ENCODE results near the gene PTPRN2.

PTPRN2 gene

DNA sequence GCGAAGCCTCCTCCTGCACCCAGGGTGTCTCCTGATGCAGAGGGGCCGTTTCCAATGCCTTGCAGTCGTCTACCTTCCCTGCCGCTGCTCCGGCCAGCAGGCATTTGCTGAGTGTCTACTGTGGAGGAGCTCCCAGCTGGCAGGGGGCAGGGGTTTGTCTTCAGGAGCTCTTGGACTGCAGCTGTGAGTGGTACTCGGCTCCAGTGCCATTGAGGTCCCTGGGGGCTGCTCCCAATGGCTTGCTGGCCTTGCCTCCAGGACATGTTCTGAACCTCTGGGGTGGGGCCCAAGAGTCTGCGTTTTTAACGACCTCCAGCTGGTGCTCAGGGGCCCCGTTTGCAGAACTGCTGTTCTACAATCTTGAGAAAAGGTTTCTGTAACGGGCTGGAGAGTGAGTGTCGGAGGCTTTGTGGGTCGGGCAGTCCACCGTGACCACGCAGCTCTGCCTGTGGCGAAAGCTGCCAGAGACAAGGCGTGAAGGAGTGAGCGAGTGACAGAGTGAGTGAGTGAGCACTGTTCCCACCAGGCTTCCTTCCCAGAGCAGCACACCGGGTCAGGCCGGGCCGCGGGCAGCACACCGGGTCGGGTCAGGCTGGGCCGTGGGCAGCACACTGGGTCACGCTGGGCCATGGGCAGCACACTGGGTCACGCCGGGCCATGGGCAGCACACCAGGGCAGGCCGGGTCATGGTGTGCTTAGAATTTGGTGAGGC lies 520.2 kb downstream of the PTPRN2 start:
- no peak for TF ChIP-seq GATA3 (IDR thresholded peaks at IDR 0.05; ENCODE audit: low read depth, low read length)
- TF ChIP-seq GATA2 (IDR thresholded peaks at IDR 0.05; ENCODE audit: low read depth, low read length), result no peak

GRCh38 chr7:158066085-158066484 lies 521.5 kb downstream of the PTPRN2 start:
- TF ChIP-seq GATA2 (IDR thresholded peaks at IDR 0.05; ENCODE audit: low read depth, low read length) (no peak), GATA3 (IDR thresholded peaks at IDR 0.05; ENCODE audit: low read depth, low read length) (no peak)

- TF ChIP-seq GATA2 (IDR thresholded peaks at IDR 0.05; ENCODE audit: low read depth, low read length) (no peak), GATA3 (IDR thresholded peaks at IDR 0.05; ENCODE audit: low read depth, low read length) (no peak)
Observed at GRCh38 chr7:158065340-158065739, 522.3 kb downstream of the PTPRN2 start.

DNA sequence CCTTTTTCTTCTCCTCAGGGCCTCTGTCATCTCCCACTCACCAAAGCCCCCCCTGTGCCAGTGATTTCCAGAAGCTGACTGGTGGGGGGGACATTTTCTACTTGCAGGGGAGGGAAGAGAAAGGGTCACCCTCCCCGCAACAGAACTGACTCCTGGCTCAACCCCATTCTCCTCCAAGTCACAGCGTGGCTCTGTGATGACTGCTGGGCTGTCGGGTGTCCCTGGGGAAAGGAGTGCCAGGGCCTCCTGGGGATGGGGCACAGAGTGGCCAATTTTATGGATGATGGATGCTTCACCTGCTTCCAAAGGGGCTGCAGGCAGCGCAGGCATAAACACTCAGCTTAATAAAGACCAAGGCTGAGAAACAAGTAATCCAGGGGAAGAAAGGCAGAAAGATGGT lies 523.0 kb downstream of the PTPRN2 start:
- TF ChIP-seq GATA2 (IDR thresholded peaks at IDR 0.05; ENCODE audit: low read depth, low read length), result no peak
- no peak for TF ChIP-seq GATA3 (IDR thresholded peaks at IDR 0.05; ENCODE audit: low read depth, low read length)

GRCh38 chr7:158063850-158064610 lies 523.6 kb downstream of the PTPRN2 start:
- no peak for TF ChIP-seq GATA3 (IDR thresholded peaks at IDR 0.05; ENCODE audit: low read depth, low read length)
- no peak for TF ChIP-seq GATA2 (IDR thresholded peaks at IDR 0.05; ENCODE audit: low read depth, low read length)

DNA sequence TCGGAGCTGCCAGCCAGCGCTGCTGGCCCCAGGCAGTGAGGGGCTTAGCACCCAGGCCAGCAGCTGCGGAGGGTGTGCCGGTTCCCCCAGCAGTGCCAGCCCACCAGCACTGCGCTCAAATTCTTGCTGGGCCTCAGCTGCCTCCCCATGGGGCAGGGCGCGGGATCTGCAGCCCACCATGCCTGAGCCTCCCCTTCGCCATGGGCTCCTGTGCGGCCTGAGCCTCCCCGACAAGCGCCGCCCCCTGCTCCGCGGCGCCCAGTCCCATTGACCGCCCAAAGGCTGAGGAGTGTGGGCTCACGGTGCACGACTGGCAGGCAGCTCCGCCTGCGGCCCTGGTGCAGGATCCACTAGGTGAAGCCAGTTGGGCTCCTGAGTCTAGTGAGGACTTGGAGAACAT lies 525.0 kb downstream of the PTPRN2 start:
- TF ChIP-seq GATA3 (IDR thresholded peaks at IDR 0.05; ENCODE audit: low read depth, low read length), result no peak
- TF ChIP-seq GATA2 (IDR thresholded peaks at IDR 0.05; ENCODE audit: low read depth, low read length), result no peak

- no peak for TF ChIP-seq GATA3 (IDR thresholded peaks at IDR 0.05; ENCODE audit: low read depth, low read length)
- TF ChIP-seq GATA2 (IDR thresholded peaks at IDR 0.05; ENCODE audit: low read depth, low read length), result no peak
Observed at GRCh38 chr7:158061884-158062656, 525.6 kb downstream of the PTPRN2 start.

GRCh38 chr7:158061026-158061630 lies 526.5 kb downstream of the PTPRN2 start:
- TF ChIP-seq GATA2 (IDR thresholded peaks at IDR 0.05; ENCODE audit: low read depth, low read length) (no peak), GATA3 (IDR thresholded peaks at IDR 0.05; ENCODE audit: low read depth, low read length) (no peak)

- TF ChIP-seq GATA3 (IDR thresholded peaks at IDR 0.05; ENCODE audit: low read depth, low read length) (no peak), GATA2 (IDR thresholded peaks at IDR 0.05; ENCODE audit: low read depth, low read length) (no peak)
Observed at GRCh38 chr7:158060216-158060615, 527.4 kb downstream of the PTPRN2 start.

- TF ChIP-seq GATA2 (IDR thresholded peaks at IDR 0.05; ENCODE audit: low read depth, low read length), result no peak
- TF ChIP-seq GATA3 (IDR thresholded peaks at IDR 0.05; ENCODE audit: low read depth, low read length), result no peak
Observed at GRCh38 chr7:158057446-158057845, 530.2 kb downstream of the PTPRN2 start.

DNA sequence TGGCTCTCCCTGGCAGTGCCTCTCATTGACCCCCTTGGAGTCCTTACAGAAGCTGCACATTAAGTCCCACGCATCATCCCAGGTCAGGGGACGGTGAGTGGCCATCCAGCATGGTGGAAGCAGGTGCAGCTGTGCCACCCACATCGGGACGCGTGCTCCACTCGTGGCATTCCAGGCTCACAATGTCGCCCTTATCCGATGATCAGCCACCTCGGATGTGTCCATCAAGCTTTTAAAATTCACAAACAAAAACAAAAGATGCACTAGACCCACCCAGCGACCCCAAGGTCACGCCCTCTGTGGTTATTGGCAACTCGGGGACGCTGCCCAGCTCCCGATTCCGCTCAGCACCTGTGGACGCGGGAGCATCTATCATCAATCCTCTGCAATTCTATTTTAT lies 530.9 kb downstream of the PTPRN2 start:
- no peak for TF ChIP-seq GATA2 (IDR thresholded peaks at IDR 0.05; ENCODE audit: low read depth, low read length)
- TF ChIP-seq GATA3 (IDR thresholded peaks at IDR 0.05; ENCODE audit: low read depth, low read length), result no peak

- TF ChIP-seq GATA3 (IDR thresholded peaks at IDR 0.05; ENCODE audit: low read depth, low read length) (no peak), GATA2 (IDR thresholded peaks at IDR 0.05; ENCODE audit: low read depth, low read length) (no peak)
Observed at GRCh38 chr7:158055726-158056510, 531.7 kb downstream of the PTPRN2 start.

- TF ChIP-seq GATA3 (IDR thresholded peaks at IDR 0.05; ENCODE audit: low read depth, low read length) (no peak), GATA2 (IDR thresholded peaks at IDR 0.05; ENCODE audit: low read depth, low read length) (no peak)
Observed at GRCh38 chr7:158054611-158055010, 533.0 kb downstream of the PTPRN2 start.

Data from SH-SY5Y (cell line).